SK-N-SH treated with all-trans-retinoic acid at 6 μM for 48 hours (cell line): ENCODE results near the gene STRAP.

Experiments used
- BACH2 ChIP-seq: fragments of 250-450 bp; sonication (Bioruptor Pico); IDR thresholded peaks from 2 replicates; pipeline ENCODE4 v1.9.0; 2021; ENCODE audit warnings: mild to moderate bottlenecking, borderline replicate concordance
- CSRNP3 ChIP-seq: fragments of 250-450 bp; sonication (Bioruptor Pico); IDR thresholded peaks from 2 replicates; pipeline ENCODE4 v1.5.1; 2021; ENCODE audit warnings: mild to moderate bottlenecking, moderate library complexity
- PATZ1 ChIP-seq: fragments of 250-450 bp; sonication (Bioruptor Pico); IDR thresholded peaks from 2 replicates; pipeline ENCODE4 v1.8.0; 2020; ENCODE audit warnings: mild to moderate bottlenecking, moderate library complexity, borderline replicate concordance
- RARB ChIP-seq: fragments of 250-450 bp; sonication (Bioruptor Pico); IDR thresholded peaks from 2 replicates; pipeline ENCODE4 v1.8.0; 2021; ENCODE audit warnings: mild to moderate bottlenecking, moderate library complexity
- ZC3H10 ChIP-seq: fragments of 250-450 bp; sonication (Bioruptor Pico); IDR thresholded peaks from 2 replicates; pipeline ENCODE4 v1.5.1; 2021; ENCODE audit warnings: mild to moderate bottlenecking, moderate library complexity
- ZFP3 ChIP-seq: fragments of 250-450 bp; sonication (Bioruptor Pico); IDR thresholded peaks from 2 replicates; pipeline ENCODE4 v1.5.0; 2020; ENCODE audit warnings: mild to moderate bottlenecking, moderate library complexity
- ZFP30 ChIP-seq: fragments of 450-650 bp; formaldehyde crosslinking; IDR thresholded peaks from 2 replicates; pipeline ENCODE4 v1.5.0; 2022; ENCODE audit warnings: mild to moderate bottlenecking, moderate library complexity
- ZNF565 ChIP-seq: fragments of 450-650 bp; formaldehyde crosslinking; conservative IDR thresholded peaks from 2 replicates; pipeline ENCODE4 v1.5.0; 2020; ENCODE audit warnings: low read depth, mild to moderate bottlenecking, moderate library complexity

DNA sequence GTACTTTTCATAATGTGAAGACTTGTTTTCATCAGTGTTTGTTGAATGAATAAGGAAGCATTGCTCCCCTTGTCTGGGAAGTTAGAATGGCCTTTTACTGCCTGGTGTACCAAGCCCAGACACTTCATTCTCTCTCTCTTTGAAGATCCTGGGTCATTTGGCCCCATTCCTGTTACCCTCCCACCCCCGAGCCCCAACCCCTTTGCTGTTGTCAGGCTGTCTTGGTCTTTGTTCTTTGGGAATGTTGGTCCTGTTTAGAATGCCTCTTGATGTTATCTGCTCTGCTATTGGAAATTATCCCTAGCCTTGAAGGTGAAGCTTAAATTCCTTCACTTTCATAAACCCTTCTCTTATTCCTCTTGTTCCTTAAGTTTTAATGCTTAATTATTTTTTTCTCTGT lies 42.8 kb downstream of the STRAP start:
- TF ChIP-seq RARB (CRISPR knock-in tag) (no peak), PATZ1 (no peak), CSRNP3 (CRISPR knock-in tag) (no peak), ZFP3 (CRISPR knock-in tag) (no peak), ZFP30 (CRISPR knock-in tag) (no peak), BACH2 (CRISPR knock-in tag) (no peak), ZNF565 (no peak), ZC3H10 (no peak)
